CD8-positive, alpha-beta memory T cell (primary cell): ENCODE measurements around the gene CT83. TPM values are rescaled to one million over a fixed set of nuclear protein-coding genes. Genes with fewer than 3 reads are reported as not detected.

ENCODE experiments used
- CTCF ChIA-PET: fragments of 350-600 bp; sonication (Branson Sonifier 250); formaldehyde crosslinking; loops from one replicate; lab custom pipeline; 2021; ENCODE audit warnings: antibody characterized with exemption; lab: Charles Lee
- POLR2A ChIA-PET: fragments of 350-600 bp; sonication (Branson Sonifier 250); formaldehyde crosslinking; loops from one replicate; lab custom pipeline; 2021; ENCODE audit warnings: antibody characterized with exemption; lab: Charles Lee
- DNase-seq, 5 donors: peaks; one replicate each; pipeline versions ENCODE4 v3.0.0 to v3.0.0-alpha.2; 2020 to 2022; ENCODE audit warnings: mixed read lengths in 1 of 5
- H3K27ac ChIP-seq: one replicate; pipeline ENCODE4 v1.7.0; 2013; ENCODE audit warnings: low read depth, mild to moderate bottlenecking, low read length, moderate library complexity
- H3K27me3 ChIP-seq: 2 replicates; pipeline ENCODE4 v1.7.0; 2013; ENCODE audit warnings: low read length, mild to moderate bottlenecking; ENCODE audit not compliant: insufficient read depth, poor library complexity, severe bottlenecking
- H3K36me3 ChIP-seq: 2 replicates; pipeline ENCODE4 v1.7.0; 2013; ENCODE audit warnings: mild to moderate bottlenecking, low read length, moderate library complexity; ENCODE audit not compliant: insufficient read depth
- H3K4me1 ChIP-seq: 2 replicates; pipeline ENCODE4 v1.7.0; 2013; ENCODE audit warnings: mild to moderate bottlenecking, low read length, moderate library complexity; ENCODE audit not compliant: insufficient read depth
- H3K4me3 ChIP-seq: 2 replicates; pipeline ENCODE4 v1.7.0; 2013; ENCODE audit warnings: mild to moderate bottlenecking, low read length
- H3K9me3 ChIP-seq: 2 replicates; pipeline ENCODE4 v1.7.0; 2013; ENCODE audit warnings: mild to moderate bottlenecking, low read length
- H3K27ac Mint-ChIP-seq, 8 donors: one replicate each; pipeline ENCODE4 v1.8.0; 2020 to 2021; ENCODE audit warnings: mixed read lengths in 8 of 8, mild to moderate bottlenecking in 6 of 8, inconsistent platforms in 3 of 8, moderate library complexity in 3 of 8
- H3K27me3 Mint-ChIP-seq, 2 donors: one replicate each; pipeline ENCODE4 v1.8.0; 2020 to 2021; ENCODE audit warnings: mixed read lengths in 2 of 2, mild to moderate bottlenecking in 1 of 2, moderate library complexity in 1 of 2
- H3K36me3 Mint-ChIP-seq, 3 donors: one replicate each; pipeline ENCODE4 v1.8.0; 2020 to 2021; ENCODE audit warnings: mixed read lengths in 3 of 3, inconsistent platforms in 1 of 3, mild to moderate bottlenecking in 1 of 3
- H3K4me1 Mint-ChIP-seq, 3 donors: one replicate each; pipeline ENCODE4 v1.8.0; 2020 to 2021; ENCODE audit warnings: mixed read lengths in 3 of 3, inconsistent platforms in 1 of 3, mild to moderate bottlenecking in 1 of 3
- H3K4me3 Mint-ChIP-seq, 7 donors: one replicate each; pipeline ENCODE4 v1.8.0; 2020 to 2021; ENCODE audit warnings: mixed read lengths in 7 of 7, mild to moderate bottlenecking in 6 of 7, moderate library complexity in 4 of 7, inconsistent platforms in 2 of 7
- H3K9me3 Mint-ChIP-seq, 5 donors: one replicate each; pipeline ENCODE4 v1.8.0; 2020 to 2022; ENCODE audit warnings: mixed read lengths in 5 of 5, mild to moderate bottlenecking in 3 of 5, moderate library complexity in 2 of 5, inconsistent platforms in 1 of 5
- polyA plus RNA-seq: library from polyadenylated mRNA; unstranded; fragments of 300-500 nt; fragmentation: Illumina TruSeq; gene quantifications from one replicate; pipeline ENCODE4 v1.2.3, GENCODE V29; 2021
- total RNA-seq, 2 experiments: library from RNA; stranded (reverse); gene quantifications; one replicate each; pipeline ENCODE4 v1.2.3, GENCODE V29; 2021

CT83 gene
- total RNA-seq (not detected), polyA plus RNA-seq (not detected)

GRCh38 chrX:116462822-116463221 is at the start of gene CT83:
Gene CT83 (minus strand): TSS chrX:116462976. CDS start chrX:116462856, 120 bp downstream.
- no peaks in the 10 kb centered on the region for H3K36me3 Mint-ChIP-seq
- H3K27me3 Mint-ChIP-seq = no peaks in the 10 kb centered on the region
- no peaks in the 10 kb centered on the region for H3K4me1 ChIP-seq
- H3K4me3 ChIP-seq = no peak within 1 kb of the TSS
- no peak for DNase-seq
- POLR2A ChIA-PET = no interaction called here
- no peak within 1 kb of the TSS for H3K4me3 Mint-ChIP-seq
- H3K27ac ChIP-seq = no peak within 1 kb of the TSS
- peaks cover 0 to 3% (median 0%) of the 10 kb centered on the region in 5 donors for H3K9me3 Mint-ChIP-seq
- H3K4me1 Mint-ChIP-seq = no peaks in the 10 kb centered on the region
- CTCF ChIA-PET = no interaction called here
- H3K36me3 ChIP-seq = no peaks in the 10 kb centered on the region
- no peak within 1 kb of the TSS for H3K27ac Mint-ChIP-seq
- H3K9me3 ChIP-seq = no peaks in the 10 kb centered on the region
- no peaks in the 10 kb centered on the region for H3K27me3 ChIP-seq

GRCh38 chrX:116499780-116500179 is 37.0 kb upstream of the CT83 start:
- CTCF ChIA-PET = no interaction called here
- no peaks in the 10 kb centered on the region for H3K4me1 Mint-ChIP-seq
- H3K27ac ChIP-seq = no peak overlapping the region
- DNase-seq = no peak
- H3K4me1 ChIP-seq = no peaks in the 10 kb centered on the region
- no peaks in the 10 kb centered on the region for H3K36me3 Mint-ChIP-seq
- H3K9me3 ChIP-seq = no peaks in the 10 kb centered on the region
- H3K36me3 ChIP-seq = no peaks in the 10 kb centered on the region
- no peak overlapping the region for H3K27ac Mint-ChIP-seq
- peaks cover 0 to 3% of the 10 kb centered on the region in 2 donors for H3K27me3 Mint-ChIP-seq
- POLR2A ChIA-PET = no interaction called here
- no peak overlapping the region for H3K4me3 ChIP-seq
- peaks cover 2 to 8% (median 4%) of the 10 kb centered on the region in 5 donors for H3K9me3 Mint-ChIP-seq
- H3K4me3 Mint-ChIP-seq = no peak overlapping the region
- no peaks in the 10 kb centered on the region for H3K27me3 ChIP-seq

GRCh38 chrX:116493271-116493670 is 30.5 kb upstream of the CT83 start:
- H3K27me3 ChIP-seq = no peaks in the 10 kb centered on the region
- H3K4me1 ChIP-seq = no peaks in the 10 kb centered on the region
- Mint-ChIP-seq H3K27me3 (no peaks in the 10 kb centered on the region), H3K27ac (no peak overlapping the region), H3K4me1 (no peaks in the 10 kb centered on the region), H3K36me3 (no peaks in the 10 kb centered on the region), H3K9me3 (peaks cover 0 to 7% (median 4%) of the 10 kb centered on the region in 5 donors), H3K4me3 (no peak overlapping the region)
- H3K4me3 ChIP-seq = no peak overlapping the region
- H3K27ac ChIP-seq = no peak overlapping the region
- no peaks in the 10 kb centered on the region for H3K9me3 ChIP-seq
- DNase-seq = no peak
- H3K36me3 ChIP-seq = no peaks in the 10 kb centered on the region
- ChIA-PET CTCF (no interaction called here), POLR2A (no interaction called here)

GRCh38 chrX:116490104-116490503 is 27.3 kb upstream of the CT83 start:
- Histone ChIP-seq H3K4me1 (no peaks in the 10 kb centered on the region), H3K27me3 (no peaks in the 10 kb centered on the region), H3K4me3 (no peak overlapping the region), H3K27ac (no peak overlapping the region), H3K9me3 (no peaks in the 10 kb centered on the region), H3K36me3 (no peaks in the 10 kb centered on the region)
- H3K9me3 Mint-ChIP-seq = peaks cover 0 to 5% (median 0%) of the 10 kb centered on the region in 5 donors
- no peaks in the 10 kb centered on the region for H3K36me3 Mint-ChIP-seq
- POLR2A ChIA-PET = no interaction called here
- no peak overlapping the region for H3K27ac Mint-ChIP-seq
- no peaks in the 10 kb centered on the region for H3K27me3 Mint-ChIP-seq
- no peak overlapping the region for H3K4me3 Mint-ChIP-seq
- no peak for DNase-seq
- no peaks in the 10 kb centered on the region for H3K4me1 Mint-ChIP-seq
- CTCF ChIA-PET = no interaction called here

GRCh38 chrX:116480059-116480458 is 17.3 kb upstream of the CT83 start:
- Histone ChIP-seq H3K4me3 (no peak overlapping the region), H3K27me3 (no peaks in the 10 kb centered on the region), H3K4me1 (no peaks in the 10 kb centered on the region), H3K36me3 (no peaks in the 10 kb centered on the region), H3K27ac (no peak overlapping the region), H3K9me3 (no peaks in the 10 kb centered on the region)
- Mint-ChIP-seq H3K4me1 (no peaks in the 10 kb centered on the region), H3K27ac (no peak overlapping the region), H3K36me3 (no peaks in the 10 kb centered on the region), H3K9me3 (peaks cover 0 to 3% (median 0%) of the 10 kb centered on the region in 5 donors), H3K4me3 (no peak overlapping the region), H3K27me3 (peaks cover 0 to 6% of the 10 kb centered on the region in 2 donors)
- CTCF ChIA-PET = no interaction called here
- DNase-seq = no peak
- POLR2A ChIA-PET = no interaction called here

GRCh38 chrX:116449156-116449555 is 13.6 kb downstream of the CT83 start:
- no peaks in the 10 kb centered on the region for H3K4me1 Mint-ChIP-seq
- H3K27ac ChIP-seq = no peak overlapping the region
- no peaks in the 10 kb centered on the region for H3K4me1 ChIP-seq
- H3K27me3 Mint-ChIP-seq = peaks cover 0 to 2% of the 10 kb centered on the region in 2 donors
- H3K4me3 Mint-ChIP-seq = no peak overlapping the region
- no peaks in the 10 kb centered on the region for H3K36me3 ChIP-seq
- no peaks in the 10 kb centered on the region for H3K9me3 ChIP-seq
- peaks cover 0 to 4% (median 2%) of the 10 kb centered on the region in 5 donors for H3K9me3 Mint-ChIP-seq
- H3K27ac Mint-ChIP-seq = peak overlapping the region in 1 of 8 donors; percentile 46
- POLR2A ChIA-PET = no interaction called here
- CTCF ChIA-PET = no interaction called here
- no peaks in the 10 kb centered on the region for H3K36me3 Mint-ChIP-seq
- H3K27me3 ChIP-seq = no peaks in the 10 kb centered on the region
- DNase-seq = no peak
- no peak overlapping the region for H3K4me3 ChIP-seq

DNA sequence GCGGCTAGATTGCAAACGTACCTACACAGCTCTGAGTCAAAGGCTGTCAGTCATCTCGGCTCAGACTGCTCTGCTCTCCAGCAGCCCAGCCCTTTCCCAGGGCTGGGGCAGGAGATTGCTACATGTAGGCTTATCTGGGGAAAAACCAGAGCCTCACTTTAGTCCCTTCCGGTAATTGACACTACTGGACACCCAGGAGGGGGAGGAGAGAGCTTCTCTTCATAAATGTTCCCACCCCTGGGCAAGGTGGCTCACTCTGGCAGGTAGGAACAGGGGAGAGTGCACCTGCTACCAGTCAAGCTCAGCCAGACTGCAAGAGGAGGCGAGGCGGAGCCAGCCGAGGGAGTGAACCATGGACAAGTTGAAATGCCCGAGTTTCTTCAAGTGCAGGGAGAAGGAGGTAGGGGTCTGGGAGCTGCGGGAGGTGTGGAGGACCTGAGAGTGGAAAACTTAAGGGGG is 26.4 kb downstream of the CT83 start, which contains the start of gene SLC6A14:
TSS of gene SLC6A14 (plus strand) at position 249 of the 459 bp plus-strand sequence. CDS start at position 353, 104 bp downstream.
- ChIA-PET CTCF (no interaction called here), POLR2A (no interaction called here)
- H3K9me3 ChIP-seq = no peaks in the 10 kb centered on the region
- no peak within 1 kb of the TSS for H3K4me3 ChIP-seq
- H3K4me1 ChIP-seq = no peaks in the 10 kb centered on the region
- Mint-ChIP-seq H3K9me3 (peaks cover 0 to 7% (median 0%) of the 10 kb centered on the region in 5 donors), H3K36me3 (no peaks in the 10 kb centered on the region), H3K4me1 (no peaks in the 10 kb centered on the region), H3K4me3 (no peak within 1 kb of the TSS), H3K27me3 (no peaks in the 10 kb centered on the region), H3K27ac (no peak within 1 kb of the TSS)
- no peaks in the 10 kb centered on the region for H3K36me3 ChIP-seq
- H3K27ac ChIP-seq = no peak within 1 kb of the TSS
- DNase-seq = no peak
- H3K27me3 ChIP-seq = no peaks in the 10 kb centered on the region

DNA sequence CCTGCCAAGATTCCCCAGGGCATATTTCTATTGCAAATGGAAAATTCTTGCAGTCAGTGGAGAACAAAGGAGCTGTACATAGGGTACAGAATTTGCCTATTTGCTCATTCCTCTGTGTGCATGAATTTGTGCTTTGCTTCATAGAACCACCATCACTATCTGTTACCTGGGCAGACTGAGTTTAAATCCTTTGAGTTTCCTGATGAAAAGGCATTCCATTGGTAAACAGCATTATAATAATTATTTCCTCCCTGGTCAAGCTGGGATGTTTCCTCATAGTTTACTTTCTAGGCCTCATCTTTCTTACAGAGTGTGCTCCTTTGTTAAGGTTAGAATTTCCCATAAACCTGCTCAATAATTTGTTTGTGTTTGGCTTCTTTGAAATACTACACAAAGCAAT is 27.2 kb downstream of the CT83 start:
- CTCF ChIA-PET = no interaction called here
- H3K4me3 Mint-ChIP-seq = no peak overlapping the region

More for the DNA sequence above, 27.2 kb downstream of the CT83 start:
- no peak overlapping the region for H3K27ac Mint-ChIP-seq
- Histone ChIP-seq H3K4me3 (no peak overlapping the region), H3K36me3 (no peaks in the 10 kb centered on the region), H3K9me3 (no peaks in the 10 kb centered on the region), H3K27me3 (no peaks in the 10 kb centered on the region), H3K4me1 (no peaks in the 10 kb centered on the region), H3K27ac (no peak overlapping the region)
- H3K36me3 Mint-ChIP-seq = no peaks in the 10 kb centered on the region
- POLR2A ChIA-PET = no interaction called here
- H3K9me3 Mint-ChIP-seq = peaks cover 0 to 5% (median 0%) of the 10 kb centered on the region in 5 donors
- no peaks in the 10 kb centered on the region for H3K4me1 Mint-ChIP-seq
- H3K27me3 Mint-ChIP-seq = no peaks in the 10 kb centered on the region
- no peak for DNase-seq
